Ovary (tissue), 3 donors: ENCODE data around the gene CUL9.

Experiments used
- CTCF ChIP-seq, 3 donors: fragments of 450-650 bp in 2 of 3; fragments of 200-600 bp in 1 of 3; IDR thresholded peaks; one replicate each; pipeline versions ENCODE4 v1.5.1 to v1.8.0; 2016 to 2022; ENCODE audit warnings: antibody characterized with exemption in 3 of 3, mild to moderate bottlenecking in 1 of 3
- POLR2A ChIP-seq: fragments of 450-650 bp; IDR thresholded peaks from one replicate; pipeline ENCODE4 v1.6.1; 2017; ENCODE audit warnings: antibody characterized with exemption, mild to moderate bottlenecking, moderate library complexity
- donor health status: DM: no; HTN: no; CAD: no.

- TF ChIP-seq CTCF (IDR thresholded peaks at IDR 0.05) (no peak), POLR2A (no peak)
These were observed 22.4 kb upstream of the CUL9 start for GRCh38 chr6:43159599-43159998.
